GM18873 (cell line): ENCODE data around the gene ALDOA.
"Not testable (repeated sequence)": the region's sequence is repeated elsewhere in the genome, so short reads cannot be mapped to it uniquely, and the experiment has no call there.

Source experiments
- ATAC-seq: cut with Tn5 transposase; IDR thresholded peaks from one replicate; pipeline ENCODE4 v1.9.1; 2021; ENCODE audit warnings: mild to moderate bottlenecking, moderate library complexity, moderate number of reproducible peaks; ENCODE audit not compliant: unreplicated experiment, low FRiP score

ALDOA gene

GRCh38 chr16:30065102-30065942 lies at the start of gene ALDOA:
ALDOA (plus strand) TSS chr16:30065760; CDS start chr16:30066898, 1,138 bp downstream.
- ATAC-seq: peak; percentile 65

GRCh38 chr16:30016555-30017276 lies 48.8 kb upstream of the ALDOA start:
- ATAC-seq: no peak

- ATAC-seq: no peak
These were observed 48.3 kb upstream of the ALDOA start for GRCh38 chr16:30017277-30017656.

- not testable (repeated sequence) for ATAC-seq
These were observed 47.6 kb upstream of the ALDOA start for GRCh38 chr16:30017937-30018336.

- no peak for ATAC-seq
These were observed 46.8 kb upstream of the ALDOA start for GRCh38 chr16:30018731-30019158.

GRCh38 chr16:30022887-30023286 lies 42.7 kb upstream of the ALDOA start, which contains the start of gene C16orf92:
C16orf92 (plus strand) TSS chr16:30023198; CDS start chr16:30023341, 143 bp downstream.
- ATAC-seq: no peak

- no peak for ATAC-seq
These were observed 42.0 kb upstream of the ALDOA start for GRCh38 chr16:30023586-30023985.

GRCh38 chr16:30024451-30024850 lies 41.1 kb upstream of the ALDOA start:
- ATAC-seq: no peak

GRCh38 chr16:30025156-30025555 lies 40.4 kb upstream of the ALDOA start:
- no peak for ATAC-seq

- ATAC-seq: no peak
These were observed 40.0 kb upstream of the ALDOA start for GRCh38 chr16:30025574-30025973.

GRCh38 chr16:30026449-30026848 lies 39.1 kb upstream of the ALDOA start:
- no peak for ATAC-seq

- no peak for ATAC-seq
These were observed 37.7 kb upstream of the ALDOA start for GRCh38 chr16:30027588-30028437.

GRCh38 chr16:30028438-30029076 lies 37.0 kb upstream of the ALDOA start:
- no peak for ATAC-seq

- no peak for ATAC-seq
These were observed 35.4 kb upstream of the ALDOA start for GRCh38 chr16:30030011-30030685.

GRCh38 chr16:30030841-30031413 lies 34.6 kb upstream of the ALDOA start, which contains the start of gene TLCD3B:
TLCD3B (minus strand) TSS chr16:30031271; CDS start chr16:30030527, 744 bp downstream.
- no peak for ATAC-seq

- no peak for ATAC-seq
These were observed 34.1 kb upstream of the ALDOA start for GRCh38 chr16:30031477-30031918.

GRCh38 chr16:30032083-30032819 lies 33.3 kb upstream of the ALDOA start:
- ATAC-seq: no peak

GRCh38 chr16:30033270-30033669 lies 32.3 kb upstream of the ALDOA start:
- ATAC-seq: no peak
